Astrocyte of the spinal cord (primary cell): ENCODE measurements around the gene NGEF.

Experiments
- DNase-seq: peaks from one replicate; pipeline ENCODE4 v3.0.0; 2011; ENCODE audit warnings: low read depth, low spot score
- H3K4me3 ChIP-seq: 2 replicates; pipeline ENCODE4 v1.5.1; 2011; ENCODE audit warnings: low read depth, mild to moderate bottlenecking, low read length, moderate library complexity
- in situ Hi-C: cut with HindIII; loops from 2 replicates; pipeline ENCODE4 v1.10.0; 2017; ENCODE audit warnings: low sequenced_read_pairs
- TF ChIP-seq, protein P1 (sequence below): IDR thresholded peaks from 2 replicates; pipeline ENCODE4 v1.5.1; 2012; ENCODE audit warnings: low read depth, mild to moderate bottlenecking, low read length, inconsistent platforms

The NGEF gene

DNA sequence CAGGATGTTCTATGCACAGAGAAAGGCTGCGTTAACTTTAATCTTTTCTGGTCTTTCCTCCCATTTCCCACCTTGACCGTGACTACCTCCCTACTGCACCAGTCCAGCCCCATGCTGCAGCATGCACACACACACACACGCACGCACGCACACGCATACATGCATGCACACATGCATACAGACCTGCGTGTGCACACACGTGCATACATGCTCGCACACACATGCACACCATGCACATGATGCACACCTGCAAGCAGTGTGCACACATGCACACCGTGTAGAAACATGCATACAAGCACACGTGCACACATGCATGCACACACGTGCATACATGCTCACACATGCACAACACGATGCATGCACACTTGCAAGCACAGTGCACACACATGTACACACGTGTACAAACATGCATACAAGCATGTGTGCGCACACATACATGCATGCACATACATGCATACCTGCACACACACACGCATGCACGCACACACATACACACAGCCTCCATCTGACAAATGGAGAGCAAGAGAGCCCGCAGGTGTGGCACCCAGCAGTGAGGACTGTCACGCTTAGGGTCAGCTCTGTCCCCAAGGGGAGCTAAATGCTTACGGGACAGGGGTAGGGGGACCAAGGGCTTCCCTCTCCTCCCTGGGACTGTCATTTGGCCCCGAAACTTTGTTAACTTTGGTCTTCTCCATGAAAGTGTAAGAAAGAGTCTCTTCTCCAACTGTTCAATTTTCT lies 124.8 kb downstream of the NGEF start:
- in situ Hi-C loops = no loop called here
- TF ChIP-seq, protein P1, sequence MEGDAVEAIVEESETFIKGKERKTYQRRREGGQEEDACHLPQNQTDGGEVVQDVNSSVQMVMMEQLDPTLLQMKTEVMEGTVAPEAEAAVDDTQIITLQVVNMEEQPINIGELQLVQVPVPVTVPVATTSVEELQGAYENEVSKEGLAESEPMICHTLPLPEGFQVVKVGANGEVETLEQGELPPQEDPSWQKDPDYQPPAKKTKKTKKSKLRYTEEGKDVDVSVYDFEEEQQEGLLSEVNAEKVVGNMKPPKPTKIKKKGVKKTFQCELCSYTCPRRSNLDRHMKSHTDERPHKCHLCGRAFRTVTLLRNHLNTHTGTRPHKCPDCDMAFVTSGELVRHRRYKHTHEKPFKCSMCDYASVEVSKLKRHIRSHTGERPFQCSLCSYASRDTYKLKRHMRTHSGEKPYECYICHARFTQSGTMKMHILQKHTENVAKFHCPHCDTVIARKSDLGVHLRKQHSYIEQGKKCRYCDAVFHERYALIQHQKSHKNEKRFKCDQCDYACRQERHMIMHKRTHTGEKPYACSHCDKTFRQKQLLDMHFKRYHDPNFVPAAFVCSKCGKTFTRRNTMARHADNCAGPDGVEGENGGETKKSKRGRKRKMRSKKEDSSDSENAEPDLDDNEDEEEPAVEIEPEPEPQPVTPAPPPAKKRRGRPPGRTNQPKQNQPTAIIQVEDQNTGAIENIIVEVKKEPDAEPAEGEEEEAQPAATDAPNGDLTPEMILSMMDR = no peak

DNA sequence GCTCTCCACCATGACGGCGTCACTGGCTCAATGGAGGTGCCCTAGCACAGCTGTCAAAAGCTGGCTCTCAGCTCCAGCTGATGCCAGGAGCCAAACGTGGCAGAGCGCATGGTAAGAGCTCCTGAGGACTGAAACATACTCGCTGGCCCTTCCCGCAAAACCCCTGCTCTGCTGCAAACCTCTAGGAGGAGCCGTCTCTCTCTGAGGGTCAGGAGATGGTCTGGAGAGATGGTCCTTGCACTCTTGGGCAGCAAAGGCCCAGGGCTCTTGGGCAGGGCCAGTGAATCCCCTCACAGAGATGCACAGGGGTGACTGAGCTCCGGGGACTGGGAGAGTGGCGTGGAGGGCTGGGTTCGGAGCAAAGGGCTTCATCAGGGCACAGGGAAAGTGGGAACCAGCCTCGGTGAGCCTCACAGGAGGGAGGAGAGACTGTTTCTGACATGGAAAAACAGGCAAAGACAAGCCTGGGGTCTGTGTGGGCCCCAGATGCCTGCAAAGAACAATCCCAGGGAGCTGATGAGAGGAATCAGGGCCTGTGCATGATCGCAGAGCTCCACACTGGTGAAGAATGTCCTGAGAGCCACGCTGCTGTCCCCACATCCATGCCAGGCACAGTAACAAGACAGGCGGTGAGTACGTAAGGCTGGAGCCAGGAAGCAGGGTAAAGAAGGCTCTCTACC lies 125.7 kb downstream of the NGEF start:
- TF ChIP-seq, protein P1 = peak; percentile 46
- DNase-seq = no peak
- H3K4me3 ChIP-seq = no peak overlapping the region
- in situ Hi-C loops = no loop called here

More for the DNA sequence above, 124.8 kb downstream of the NGEF start:
- no peak for DNase-seq
- no peak overlapping the region for H3K4me3 ChIP-seq

DNA sequence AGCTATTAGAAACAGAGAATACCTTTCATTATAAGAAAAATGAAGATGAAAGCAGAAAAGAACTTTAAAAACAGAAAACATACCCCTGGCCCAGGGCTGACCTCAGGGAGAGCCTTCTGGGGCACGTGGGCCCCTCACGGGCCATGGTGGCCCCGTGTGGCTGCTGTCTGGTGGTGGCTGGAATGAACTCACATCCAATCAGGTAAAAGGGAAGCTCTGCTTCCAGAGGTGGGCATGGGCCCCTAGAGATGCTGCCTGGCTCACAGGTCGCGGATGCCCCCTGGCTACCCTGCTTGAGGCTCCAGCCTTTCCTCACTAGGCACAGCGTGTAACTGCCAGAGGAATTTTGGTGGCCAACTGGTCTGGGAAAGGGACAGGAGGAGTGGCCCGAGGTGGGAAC lies 126.4 kb downstream of the NGEF start:
- in situ Hi-C loops = no loop called here
- DNase-seq = no peak

DNA sequence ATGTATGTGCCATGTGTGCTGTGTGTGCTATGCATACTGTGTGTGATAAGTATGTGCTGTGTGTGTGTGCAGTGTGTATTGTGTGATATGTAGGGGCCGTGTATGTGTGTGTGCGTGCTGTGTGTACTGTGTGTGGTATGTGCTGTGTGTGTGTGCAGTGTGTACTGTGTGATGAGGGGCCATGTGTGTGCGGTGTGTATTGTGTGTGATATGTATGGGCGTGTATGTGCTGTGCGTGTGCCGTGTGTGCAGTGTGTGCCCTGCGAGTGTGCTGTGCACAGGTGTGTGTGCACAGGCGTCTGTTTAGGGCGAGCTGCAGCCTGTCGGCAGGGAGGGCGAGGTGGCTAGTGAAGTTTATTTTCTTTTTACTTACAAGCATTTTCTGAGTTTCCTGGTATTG lies 126.9 kb downstream of the NGEF start:
- H3K4me3 ChIP-seq = no peak overlapping the region
- in situ Hi-C loops = no loop called here
- TF ChIP-seq, protein P1 = no peak
- DNase-seq = no peak

More for the DNA sequence above, 126.4 kb downstream of the NGEF start:
- H3K4me3 ChIP-seq = no peak overlapping the region
- TF ChIP-seq, protein P1 = no peak

DNA sequence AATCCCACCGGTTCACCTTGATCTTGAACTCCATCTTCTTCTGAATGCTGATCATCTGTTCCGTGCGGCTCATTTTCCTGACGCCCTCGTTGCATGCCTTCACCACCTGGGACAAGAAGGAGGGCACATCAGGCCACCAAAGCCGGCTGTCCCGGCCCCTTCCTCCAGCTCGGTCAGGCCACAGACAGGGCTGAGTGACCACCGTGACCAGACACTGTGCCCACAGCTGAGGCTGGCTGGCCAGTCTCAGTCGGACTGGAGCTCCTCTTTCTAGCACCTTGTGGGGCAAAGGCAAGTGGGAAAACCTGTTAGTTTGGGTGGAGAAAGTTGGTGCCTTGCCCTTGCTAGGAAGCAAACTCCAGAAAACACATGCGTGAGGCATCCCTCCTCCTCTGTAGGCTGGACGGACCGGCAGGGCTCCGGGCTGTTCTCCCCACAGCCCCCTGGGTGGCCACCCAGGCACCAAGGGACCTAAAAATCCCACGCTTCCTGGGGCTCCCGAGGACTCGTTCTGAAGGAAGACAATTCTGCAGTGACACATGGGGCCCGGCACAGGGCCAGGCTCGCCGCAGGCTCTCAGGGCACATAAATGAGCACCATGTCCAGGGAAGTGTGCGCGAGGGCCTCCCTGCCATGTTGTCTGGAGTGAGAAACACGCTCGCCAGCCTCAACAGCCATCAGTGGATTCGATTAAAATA lies 127.6 kb downstream of the NGEF start:
- TF ChIP-seq, protein P1 = no peak
- H3K4me3 ChIP-seq = no peak overlapping the region
- in situ Hi-C loops = no loop called here
- DNase-seq = no peak

DNA sequence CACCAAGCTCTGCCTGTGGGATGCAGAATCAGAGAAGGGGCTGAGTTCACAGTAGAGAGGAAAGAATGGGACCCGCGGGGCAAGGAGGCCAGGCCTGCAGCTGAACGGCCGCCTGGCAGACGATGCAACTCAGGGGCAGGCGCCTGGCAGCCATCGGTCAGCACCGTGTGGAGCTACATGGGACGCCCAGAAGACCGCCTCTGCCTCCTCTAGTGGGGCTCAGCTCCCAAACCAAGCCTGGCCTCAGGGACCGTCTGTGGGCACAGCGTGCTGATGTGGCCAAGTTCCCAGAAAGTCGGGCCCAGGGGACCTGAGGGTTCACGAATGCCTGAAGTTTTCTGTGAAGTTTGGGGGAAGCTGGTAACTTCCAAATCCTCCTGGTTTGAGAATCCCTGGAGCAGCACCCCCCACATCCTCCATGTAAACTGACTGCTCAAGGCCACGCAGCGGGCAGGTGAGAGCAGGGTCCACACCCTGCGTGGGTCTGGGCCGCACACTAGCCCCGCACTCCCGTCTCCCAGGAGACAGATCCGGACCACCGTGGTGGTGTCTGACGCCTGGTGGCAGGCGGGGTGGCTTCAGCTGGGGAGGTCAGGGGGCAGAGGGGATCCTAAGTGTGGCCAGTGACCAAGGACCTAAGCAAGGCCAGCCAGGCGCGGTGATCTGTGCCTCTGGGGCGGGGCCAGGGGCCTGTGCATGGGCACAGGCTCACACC lies 128.3 kb downstream of the NGEF start:
- no peak for DNase-seq
- in situ Hi-C loops = no loop called here
- TF ChIP-seq, protein P1 = no peak
- H3K4me3 ChIP-seq = no peak overlapping the region
